ENCODE data around the gene MACROD2. TPM values are rescaled to one million over a fixed set of nuclear protein-coding genes. Genes with fewer than 3 reads are reported as not detected.

The MACROD2 gene
- total RNA-seq, 1 donor from 2014 or later: 3.5 TPM

DNA sequence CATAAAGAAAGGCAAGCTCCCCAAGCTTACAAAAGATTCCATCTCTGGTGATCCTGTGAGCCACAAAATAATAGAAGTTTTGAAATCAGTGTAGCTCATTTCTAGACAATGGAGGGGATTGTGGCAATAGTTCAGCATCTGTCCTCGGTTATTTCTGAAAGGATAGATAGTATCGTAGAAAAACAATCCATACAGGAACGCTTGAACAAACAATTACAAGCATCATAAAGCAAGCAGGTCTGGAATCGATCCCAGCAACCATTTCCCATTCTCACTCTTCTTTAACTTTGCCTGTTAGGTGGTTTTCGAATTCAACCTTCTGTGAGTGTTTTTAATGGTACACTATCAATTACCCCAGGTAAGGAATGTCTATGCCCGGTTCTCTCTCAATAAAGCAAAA lies 1646.8 kb downstream of the MACROD2 start:
- Histone ChIP-seq H3K4me1 (peaks cover 0 to 6% of the 10 kb centered on the region in 2 donors), H3K27ac (no peak overlapping the region), H3K4me3 (no peak overlapping the region), H3K36me3 (no peaks in the 10 kb centered on the region), H3K27me3 (no peaks in the 10 kb centered on the region), H3K9me3 (no peaks in the 10 kb centered on the region)
- no peak for DNase-seq (ENCODE audit: low spot score in 2 of 2)
- TF ChIP-seq, protein P1, sequence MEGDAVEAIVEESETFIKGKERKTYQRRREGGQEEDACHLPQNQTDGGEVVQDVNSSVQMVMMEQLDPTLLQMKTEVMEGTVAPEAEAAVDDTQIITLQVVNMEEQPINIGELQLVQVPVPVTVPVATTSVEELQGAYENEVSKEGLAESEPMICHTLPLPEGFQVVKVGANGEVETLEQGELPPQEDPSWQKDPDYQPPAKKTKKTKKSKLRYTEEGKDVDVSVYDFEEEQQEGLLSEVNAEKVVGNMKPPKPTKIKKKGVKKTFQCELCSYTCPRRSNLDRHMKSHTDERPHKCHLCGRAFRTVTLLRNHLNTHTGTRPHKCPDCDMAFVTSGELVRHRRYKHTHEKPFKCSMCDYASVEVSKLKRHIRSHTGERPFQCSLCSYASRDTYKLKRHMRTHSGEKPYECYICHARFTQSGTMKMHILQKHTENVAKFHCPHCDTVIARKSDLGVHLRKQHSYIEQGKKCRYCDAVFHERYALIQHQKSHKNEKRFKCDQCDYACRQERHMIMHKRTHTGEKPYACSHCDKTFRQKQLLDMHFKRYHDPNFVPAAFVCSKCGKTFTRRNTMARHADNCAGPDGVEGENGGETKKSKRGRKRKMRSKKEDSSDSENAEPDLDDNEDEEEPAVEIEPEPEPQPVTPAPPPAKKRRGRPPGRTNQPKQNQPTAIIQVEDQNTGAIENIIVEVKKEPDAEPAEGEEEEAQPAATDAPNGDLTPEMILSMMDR (IDR thresholded peaks at IDR 0.05): no peak
- intact Hi-C loops (cut with DNase I): no loop called here

- Histone ChIP-seq H3K4me3 (no peak overlapping the region), H3K27me3 (no peaks in the 10 kb centered on the region), H3K36me3 (no peaks in the 10 kb centered on the region), H3K4me1 (peaks cover 0 to 6% of the 10 kb centered on the region in 2 donors), H3K9me3 (no peaks in the 10 kb centered on the region), H3K27ac (no peak overlapping the region)
- no peak for DNase-seq (ENCODE audit: low spot score in 2 of 2)
- TF ChIP-seq, protein P1 (IDR thresholded peaks at IDR 0.05): no peak
- intact Hi-C loops (cut with DNase I): no loop called here
Observed at GRCh38 chr20:15642676-15643075, 1647.4 kb downstream of the MACROD2 start.

- peaks cover 0 to 6% of the 10 kb centered on the region in 2 donors for H3K4me1 ChIP-seq
- H3K27ac ChIP-seq: no peak overlapping the region
- no peaks in the 10 kb centered on the region for H3K36me3 ChIP-seq
- no peak overlapping the region for H3K4me3 ChIP-seq
- intact Hi-C loops (cut with DNase I): no loop called here
- no peaks in the 10 kb centered on the region for H3K9me3 ChIP-seq
- TF ChIP-seq, protein P1 (IDR thresholded peaks at IDR 0.05): no peak
- no peaks in the 10 kb centered on the region for H3K27me3 ChIP-seq
- DNase-seq (ENCODE audit: low spot score in 2 of 2): no peak
Observed at GRCh38 chr20:15643713-15644112, 1648.4 kb downstream of the MACROD2 start.

DNA sequence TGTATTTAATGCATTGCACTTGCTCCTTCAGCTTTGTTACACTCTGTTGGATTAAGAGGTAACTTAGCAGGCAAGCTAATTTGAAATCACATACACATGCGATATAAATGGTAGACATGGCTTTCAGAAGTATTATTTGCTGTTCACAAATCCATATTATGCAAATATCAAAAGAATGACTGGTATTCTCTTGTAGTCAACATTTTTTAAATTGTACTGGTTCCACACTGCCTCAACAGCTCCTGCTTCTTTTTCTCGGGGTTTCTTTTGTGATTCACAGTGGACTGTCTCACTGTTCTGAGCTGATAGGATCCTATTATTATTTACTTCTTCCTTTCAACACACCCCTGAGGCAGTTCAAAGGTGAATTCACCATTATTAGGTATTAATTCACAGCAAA lies 1650.5 kb downstream of the MACROD2 start:
- no peaks in the 10 kb centered on the region for H3K36me3 ChIP-seq
- DNase-seq (ENCODE audit: low spot score in 2 of 2): no peak
- no peaks in the 10 kb centered on the region for H3K9me3 ChIP-seq
- intact Hi-C loops (cut with DNase I): no loop called here
- H3K4me3 ChIP-seq: no peak overlapping the region
- TF ChIP-seq, protein P1 (IDR thresholded peaks at IDR 0.05): no peak
- H3K27ac ChIP-seq: no peak overlapping the region
- H3K4me1 ChIP-seq: peaks cover 0 to 6% of the 10 kb centered on the region in 2 donors
- H3K27me3 ChIP-seq: no peaks in the 10 kb centered on the region

DNA sequence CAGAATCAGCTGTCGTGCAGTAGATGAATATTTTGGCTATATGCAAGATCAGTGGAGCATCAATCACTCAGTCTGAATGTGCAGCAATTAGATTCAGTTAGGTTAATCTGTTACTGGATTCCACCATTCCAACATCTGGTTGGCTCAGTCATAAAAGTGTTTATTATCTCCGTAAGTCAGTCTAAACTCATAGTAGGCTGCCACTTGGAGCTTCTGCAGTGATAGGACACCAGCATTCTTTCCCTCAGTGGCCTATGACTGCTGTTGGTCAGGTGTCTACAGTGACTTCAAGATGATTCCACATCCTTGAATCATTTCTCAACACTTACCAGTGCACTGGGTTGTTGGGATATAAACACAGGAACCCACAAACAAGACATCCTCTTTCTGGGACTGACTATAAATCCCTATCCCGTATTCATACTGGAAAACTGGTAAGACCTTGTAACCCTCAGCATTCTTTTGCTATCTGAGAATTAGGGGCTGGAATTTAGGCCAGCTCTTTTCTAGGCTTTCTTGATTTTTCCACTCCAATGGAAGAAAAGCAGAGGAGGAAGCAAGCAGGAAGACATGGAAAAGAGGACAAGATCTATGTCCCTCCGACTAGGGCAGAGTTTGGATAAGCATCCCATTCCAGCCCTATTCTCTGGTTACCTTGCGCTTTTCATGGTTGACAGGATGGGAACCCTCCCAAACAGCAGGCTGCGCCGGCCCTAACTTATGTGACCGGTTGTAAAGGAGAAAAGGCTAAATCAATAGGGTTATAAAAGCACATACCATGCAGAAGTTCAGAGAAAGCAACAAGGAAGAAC lies 1658.3 kb downstream of the MACROD2 start:
- Histone ChIP-seq H3K27ac (no peak overlapping the region), H3K4me3 (no peak overlapping the region), H3K4me1 (no peaks in the 10 kb centered on the region), H3K36me3 (no peaks in the 10 kb centered on the region), H3K27me3 (no peaks in the 10 kb centered on the region), H3K9me3 (no peaks in the 10 kb centered on the region)
- intact Hi-C loops (cut with DNase I): no loop called here
- DNase-seq (ENCODE audit: low spot score in 2 of 2): no peak
- TF ChIP-seq, protein P1 (IDR thresholded peaks at IDR 0.05): no peak
